Measurements from ENCODE around the gene MID2.
"Not testable (repeated sequence)": the region's sequence is repeated elsewhere in the genome, so short reads cannot be mapped to it uniquely, and the experiment has no call there.

Gene MID2

DNA sequence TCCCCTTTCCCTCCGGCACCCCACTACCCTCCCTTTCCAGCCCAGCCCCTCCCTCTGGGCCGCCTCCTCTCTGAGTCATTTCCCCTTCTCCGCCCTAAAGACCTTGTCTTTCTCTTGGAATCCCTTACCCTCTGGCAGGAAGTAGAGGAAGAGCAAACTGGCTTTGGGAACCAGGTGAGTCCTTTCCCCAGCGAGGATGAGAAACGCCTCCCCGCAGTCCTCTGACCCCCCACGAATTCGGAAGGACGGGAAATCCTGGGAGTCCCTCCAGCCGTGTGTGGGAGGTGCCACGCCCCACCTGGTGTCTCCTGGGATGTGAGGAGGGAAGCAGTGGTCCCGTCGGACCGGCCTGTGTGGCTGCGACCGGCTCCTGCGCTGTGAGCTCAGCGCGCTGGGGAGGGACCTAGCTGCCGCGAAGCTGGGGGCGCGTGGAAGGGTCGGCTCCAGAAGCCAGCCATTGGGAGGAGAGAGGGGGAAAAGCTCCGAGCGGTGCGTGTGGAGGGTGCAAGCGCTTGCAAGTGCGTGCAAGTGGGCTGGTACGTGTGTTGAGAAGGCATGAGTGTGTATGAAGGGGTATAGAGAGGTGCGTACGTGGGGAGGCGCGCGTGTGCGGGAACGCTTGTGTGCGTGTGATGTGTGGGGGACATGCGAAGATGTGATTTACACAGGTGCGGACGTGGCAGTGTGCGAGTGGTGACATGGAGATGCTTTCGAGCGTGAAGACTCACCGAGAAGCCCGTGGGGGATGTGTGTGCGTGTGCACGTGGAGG is 110.2 kb downstream of the MID2 start:
- TF ChIP-seq, protein P1, sequence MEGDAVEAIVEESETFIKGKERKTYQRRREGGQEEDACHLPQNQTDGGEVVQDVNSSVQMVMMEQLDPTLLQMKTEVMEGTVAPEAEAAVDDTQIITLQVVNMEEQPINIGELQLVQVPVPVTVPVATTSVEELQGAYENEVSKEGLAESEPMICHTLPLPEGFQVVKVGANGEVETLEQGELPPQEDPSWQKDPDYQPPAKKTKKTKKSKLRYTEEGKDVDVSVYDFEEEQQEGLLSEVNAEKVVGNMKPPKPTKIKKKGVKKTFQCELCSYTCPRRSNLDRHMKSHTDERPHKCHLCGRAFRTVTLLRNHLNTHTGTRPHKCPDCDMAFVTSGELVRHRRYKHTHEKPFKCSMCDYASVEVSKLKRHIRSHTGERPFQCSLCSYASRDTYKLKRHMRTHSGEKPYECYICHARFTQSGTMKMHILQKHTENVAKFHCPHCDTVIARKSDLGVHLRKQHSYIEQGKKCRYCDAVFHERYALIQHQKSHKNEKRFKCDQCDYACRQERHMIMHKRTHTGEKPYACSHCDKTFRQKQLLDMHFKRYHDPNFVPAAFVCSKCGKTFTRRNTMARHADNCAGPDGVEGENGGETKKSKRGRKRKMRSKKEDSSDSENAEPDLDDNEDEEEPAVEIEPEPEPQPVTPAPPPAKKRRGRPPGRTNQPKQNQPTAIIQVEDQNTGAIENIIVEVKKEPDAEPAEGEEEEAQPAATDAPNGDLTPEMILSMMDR (IDR thresholded peaks at IDR 0.05; ENCODE audit: low read depth, low read length, missing control alignments) = no peak
- no peak for DNase-seq (ENCODE audit: low read depth)
- H3K4me3 ChIP-seq (ENCODE audit: low read depth, low read length) = no peak overlapping the region

DNA sequence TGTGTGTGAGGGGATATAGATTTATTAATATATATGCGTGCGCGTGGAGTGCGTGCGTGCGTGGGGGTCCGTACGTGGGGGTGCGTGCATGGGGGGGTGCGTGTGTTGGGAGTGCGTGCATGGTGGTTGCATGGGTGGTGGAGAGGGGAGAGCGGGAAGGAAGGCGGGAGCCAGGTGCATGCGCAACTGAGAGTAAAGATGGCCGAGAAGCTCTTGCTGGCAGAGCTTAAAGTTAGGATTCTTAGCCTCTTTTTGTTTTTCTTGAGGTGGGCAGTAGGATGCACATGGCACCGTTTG is 110.7 kb downstream of the MID2 start:
- H3K4me3 ChIP-seq (ENCODE audit: low read depth, low read length) = no peak overlapping the region
- DNase-seq (ENCODE audit: low read depth) = no peak
- TF ChIP-seq, protein P1 (IDR thresholded peaks at IDR 0.05; ENCODE audit: low read depth, low read length, missing control alignments) = no peak

DNA sequence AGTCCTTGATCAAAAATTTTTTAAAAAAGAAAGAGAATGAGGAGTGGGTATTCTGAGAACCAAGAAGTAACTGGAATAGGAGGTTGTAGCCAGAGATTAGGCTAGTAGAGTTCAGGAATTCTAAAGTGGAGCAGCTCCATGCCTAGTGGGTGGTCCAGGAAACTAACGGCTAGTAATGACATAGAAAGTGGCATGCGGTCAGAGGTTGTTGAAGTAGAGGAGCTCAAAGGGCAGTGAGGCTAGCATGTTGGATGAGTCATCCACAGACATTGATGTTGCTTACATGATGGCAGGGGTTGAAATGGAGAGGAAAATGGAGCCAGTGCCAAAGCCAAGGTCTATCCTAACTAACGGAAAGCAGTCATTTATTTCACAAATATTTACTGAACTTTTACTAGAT is 114.4 kb downstream of the MID2 start:
- TF ChIP-seq, protein P1 (IDR thresholded peaks at IDR 0.05; ENCODE audit: low read depth, low read length, missing control alignments) = no peak
- no peak for DNase-seq (ENCODE audit: low read depth)
- no peak overlapping the region for H3K4me3 ChIP-seq (ENCODE audit: low read depth, low read length)

DNA sequence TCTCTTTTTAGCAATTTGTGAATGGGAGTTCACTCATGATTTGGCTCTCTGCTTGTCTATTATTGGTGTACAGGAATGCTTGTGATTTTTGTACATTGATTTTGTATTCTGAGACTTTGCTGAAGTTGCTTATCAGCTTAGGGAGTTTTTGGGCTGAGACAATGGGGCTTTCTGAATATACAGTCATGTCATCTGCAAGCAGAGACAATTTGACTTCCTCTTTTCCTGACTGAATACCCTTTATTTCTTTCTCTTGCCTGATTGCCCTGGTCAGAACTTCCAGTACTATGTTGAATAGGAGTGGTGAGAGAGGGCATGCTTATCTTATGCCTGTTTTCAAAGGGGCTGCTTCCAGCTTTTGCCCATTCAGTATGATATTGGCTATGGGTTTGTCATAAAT is 129.7 kb downstream of the MID2 start:
- not testable (repeated sequence) for DNase-seq (ENCODE audit: low read depth); H3K4me3 ChIP-seq (ENCODE audit: low read depth, low read length)

DNA sequence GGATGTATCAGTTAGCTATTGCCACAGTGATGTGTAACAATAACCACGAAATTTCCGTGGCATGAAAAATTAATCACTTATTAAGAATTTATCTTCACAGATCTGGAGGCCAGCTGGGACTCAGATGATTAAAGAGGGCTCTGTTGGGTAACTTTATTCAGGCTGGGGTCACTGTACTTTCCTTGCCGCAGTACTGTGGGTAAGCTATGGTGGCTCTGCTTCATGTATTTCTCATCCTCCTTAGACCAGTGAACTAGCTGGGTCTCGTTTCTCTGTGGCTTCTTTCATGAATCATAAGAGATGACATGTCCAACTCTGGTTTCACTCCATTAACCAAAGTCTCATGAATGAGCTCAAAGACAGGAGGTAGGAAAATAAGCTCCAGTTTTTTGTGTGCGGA is 143.0 kb downstream of the MID2 start:
- TF ChIP-seq, protein P1 (IDR thresholded peaks at IDR 0.05; ENCODE audit: low read depth, low read length, missing control alignments) = no peak
- no peak for DNase-seq (ENCODE audit: low read depth)
- H3K4me3 ChIP-seq (ENCODE audit: low read depth, low read length) = no peak overlapping the region

DNA sequence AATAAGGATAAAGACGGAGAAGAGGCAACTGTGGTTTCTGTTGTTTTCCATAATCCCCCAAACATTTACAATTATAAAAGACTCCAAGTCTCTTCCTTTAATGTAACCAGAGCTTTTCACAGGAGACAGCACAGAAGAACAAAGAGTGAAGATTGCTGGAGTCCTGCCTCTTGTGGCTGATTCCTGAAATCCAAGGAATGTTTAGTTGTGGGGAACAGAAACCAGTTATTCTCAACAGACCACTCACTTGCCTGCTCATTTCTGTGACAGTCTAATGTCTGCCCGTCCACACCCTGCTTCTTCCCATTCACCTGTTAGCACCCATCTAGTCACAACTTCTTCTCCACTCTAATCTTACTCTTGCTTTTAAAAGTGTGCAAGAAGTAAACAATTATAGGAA is 144.4 kb downstream of the MID2 start:
- H3K4me3 ChIP-seq (ENCODE audit: low read depth, low read length) = no peak overlapping the region
- DNase-seq (ENCODE audit: low read depth) = no peak
- TF ChIP-seq, protein P1 (IDR thresholded peaks at IDR 0.05; ENCODE audit: low read depth, low read length, missing control alignments) = no peak

DNA sequence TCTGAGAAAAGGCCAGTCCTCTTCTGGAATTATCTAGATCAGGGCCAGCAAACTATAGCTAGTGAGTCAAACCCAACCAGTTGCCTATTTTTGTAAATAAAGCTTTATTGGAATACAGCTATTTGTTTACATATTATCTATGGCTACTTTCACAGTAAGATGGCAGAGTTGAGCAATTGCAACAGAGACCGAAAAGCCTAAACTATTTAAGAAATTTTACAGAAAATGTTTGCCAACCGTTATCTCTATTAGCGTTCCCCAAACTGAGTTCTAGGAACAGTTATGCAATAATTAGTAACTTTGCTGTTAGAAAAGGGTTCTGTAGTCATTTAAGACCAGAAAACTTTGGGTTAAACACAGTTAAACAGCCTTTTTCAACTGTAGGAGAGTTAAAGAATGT is 146.0 kb downstream of the MID2 start:
- H3K4me3 ChIP-seq (ENCODE audit: low read depth, low read length) = no peak overlapping the region
- no peak for DNase-seq (ENCODE audit: low read depth)
- TF ChIP-seq, protein P1 (IDR thresholded peaks at IDR 0.05; ENCODE audit: low read depth, low read length, missing control alignments) = no peak

All from GM12864 (cell line).